ENCODE measurements around the gene VTI1B.

DNA sequence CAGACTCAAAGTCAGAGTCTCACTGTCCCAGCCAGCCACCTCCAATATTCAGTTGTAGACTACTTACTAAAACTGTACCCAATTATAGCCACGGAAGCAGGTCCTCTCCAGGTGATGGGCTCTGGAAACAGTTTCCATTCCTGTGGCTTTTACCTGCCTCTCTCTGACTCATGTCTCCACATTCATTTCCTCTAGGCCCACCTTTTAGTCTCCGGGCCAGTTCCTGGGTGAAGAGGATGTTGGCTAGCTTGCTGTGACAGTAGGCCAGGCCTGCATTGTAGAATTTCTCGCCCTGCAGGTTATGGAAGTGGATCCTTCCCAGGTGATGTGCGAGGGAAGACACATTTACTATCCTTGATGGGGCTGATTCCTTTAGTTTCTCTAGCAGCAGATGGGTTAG is 15.6 kb upstream of the VTI1B start:
- TF ChIP-seq POLR2A (IDR thresholded peaks at IDR 0.05; ENCODE audit: low read length) (no peak), GATA1 (IDR thresholded peaks at IDR 0.05; ENCODE audit: low read depth, low read length) (no peak)

Data from erythroblast (primary cell).